GM21360 (cell line): ENCODE results near the gene HCAR1.
"Not testable (repeated sequence)": the region's sequence is repeated elsewhere in the genome, so short reads cannot be mapped to it uniquely, and the experiment has no call there.

Experiments used
- ATAC-seq: cut with Tn5 transposase; IDR thresholded peaks from one replicate; pipeline ENCODE4 v1.9.1; 2021; ENCODE audit warnings: mild to moderate bottlenecking, moderate library complexity; ENCODE audit not compliant: unreplicated experiment

The HCAR1 gene, protein sequence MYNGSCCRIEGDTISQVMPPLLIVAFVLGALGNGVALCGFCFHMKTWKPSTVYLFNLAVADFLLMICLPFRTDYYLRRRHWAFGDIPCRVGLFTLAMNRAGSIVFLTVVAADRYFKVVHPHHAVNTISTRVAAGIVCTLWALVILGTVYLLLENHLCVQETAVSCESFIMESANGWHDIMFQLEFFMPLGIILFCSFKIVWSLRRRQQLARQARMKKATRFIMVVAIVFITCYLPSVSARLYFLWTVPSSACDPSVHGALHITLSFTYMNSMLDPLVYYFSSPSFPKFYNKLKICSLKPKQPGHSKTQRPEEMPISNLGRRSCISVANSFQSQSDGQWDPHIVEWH

DNA sequence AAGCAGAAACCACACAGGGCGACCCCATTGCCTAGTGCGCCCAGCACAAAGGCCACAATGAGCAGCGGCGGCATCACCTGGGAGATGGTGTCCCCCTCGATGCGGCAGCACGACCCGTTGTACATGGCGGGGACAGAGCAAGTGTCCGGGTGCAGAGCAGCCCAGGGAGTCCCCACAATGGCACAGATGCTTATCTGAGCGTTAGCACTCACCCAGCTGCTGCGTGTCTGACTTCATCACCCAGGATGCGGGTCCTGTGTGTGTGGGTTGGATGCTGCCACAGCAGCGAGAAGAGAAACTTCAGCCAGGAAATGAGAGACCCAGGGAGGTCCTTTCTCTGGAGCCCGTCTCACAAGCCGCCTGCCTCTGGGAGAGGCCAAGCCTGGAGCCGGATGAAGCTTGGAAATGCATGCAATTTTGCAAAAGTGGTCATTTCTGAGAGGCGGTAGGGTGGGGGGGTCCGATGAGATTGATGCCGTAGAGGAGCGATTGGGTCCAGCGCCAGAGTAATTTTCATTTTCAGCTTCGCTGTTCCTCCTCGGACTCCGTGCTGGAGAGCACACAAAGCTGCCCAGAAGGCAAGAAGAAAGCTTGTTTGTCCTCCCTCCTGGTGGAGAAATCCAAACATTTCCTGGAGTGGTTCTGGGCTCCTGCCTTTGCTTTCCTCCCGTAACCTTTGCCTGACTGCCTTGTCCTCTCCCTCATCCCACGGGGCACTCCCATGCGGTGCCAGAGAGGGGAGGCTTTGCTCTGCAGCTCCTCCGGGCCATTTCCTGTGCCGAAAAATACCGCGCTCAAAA, at the start of gene HCAR1:
HCAR1 (minus strand) TSS at position 630 of the 800 bp plus-strand sequence; CDS start at position 125, 505 bp downstream.
- no peak for ATAC-seq

DNA sequence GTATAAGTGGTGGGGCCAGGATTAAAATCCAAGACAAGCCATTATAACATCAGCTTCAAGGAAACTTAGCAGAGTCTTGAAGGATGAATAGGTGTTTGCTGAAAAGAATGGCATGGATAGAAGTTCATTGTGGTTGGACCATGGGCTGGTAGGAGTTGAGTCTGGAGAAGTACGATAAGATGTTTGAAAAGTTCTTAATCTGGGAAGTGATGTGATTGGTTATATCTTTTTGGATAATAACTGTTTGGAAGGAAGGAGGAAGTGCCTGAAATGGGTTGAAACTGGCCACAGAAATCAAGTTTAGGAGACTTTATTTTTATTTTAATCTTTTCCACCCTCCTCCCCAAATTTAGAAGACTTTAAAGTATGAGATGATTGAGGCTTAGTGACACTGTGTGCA, 26.9 kb upstream of the HCAR1 start:
- ATAC-seq = no peak

DNA sequence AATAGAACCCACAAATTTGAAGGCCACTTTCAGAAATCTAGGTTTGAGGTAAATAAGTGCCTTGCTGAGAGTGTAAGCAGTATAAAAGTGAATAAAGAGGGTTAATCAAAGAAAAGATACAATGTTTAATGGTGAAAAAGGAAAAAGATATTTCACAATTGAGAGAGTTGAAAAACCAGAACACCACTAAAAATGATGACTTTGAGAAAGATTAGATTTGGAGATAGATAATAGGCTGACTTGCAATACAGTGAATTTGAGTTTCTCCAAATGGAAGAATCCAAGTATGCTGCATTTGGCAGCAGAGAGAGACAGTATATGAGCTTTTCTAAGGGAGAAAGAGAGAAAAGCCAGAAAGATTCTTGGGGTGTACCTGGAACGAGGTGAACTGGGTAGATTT, 24.1 kb upstream of the HCAR1 start:
- no peak for ATAC-seq

DNA sequence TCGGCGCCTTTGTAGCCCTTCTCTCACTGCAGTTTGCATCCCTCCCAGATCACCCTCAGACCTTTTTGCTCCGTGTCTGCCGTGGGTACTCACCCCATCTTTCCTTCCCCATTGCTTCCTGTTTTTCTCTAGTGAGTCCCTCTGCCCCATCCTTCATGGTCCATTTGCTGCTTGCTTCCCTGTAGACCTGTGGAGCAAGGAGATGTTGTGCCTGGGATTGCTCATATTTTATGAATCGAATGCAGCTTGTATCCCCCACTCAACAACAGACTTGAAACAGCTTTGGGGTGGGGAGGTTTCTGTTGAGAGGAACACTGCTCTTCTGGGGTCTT, 22.6 kb upstream of the HCAR1 start:
- no peak for ATAC-seq

DNA sequence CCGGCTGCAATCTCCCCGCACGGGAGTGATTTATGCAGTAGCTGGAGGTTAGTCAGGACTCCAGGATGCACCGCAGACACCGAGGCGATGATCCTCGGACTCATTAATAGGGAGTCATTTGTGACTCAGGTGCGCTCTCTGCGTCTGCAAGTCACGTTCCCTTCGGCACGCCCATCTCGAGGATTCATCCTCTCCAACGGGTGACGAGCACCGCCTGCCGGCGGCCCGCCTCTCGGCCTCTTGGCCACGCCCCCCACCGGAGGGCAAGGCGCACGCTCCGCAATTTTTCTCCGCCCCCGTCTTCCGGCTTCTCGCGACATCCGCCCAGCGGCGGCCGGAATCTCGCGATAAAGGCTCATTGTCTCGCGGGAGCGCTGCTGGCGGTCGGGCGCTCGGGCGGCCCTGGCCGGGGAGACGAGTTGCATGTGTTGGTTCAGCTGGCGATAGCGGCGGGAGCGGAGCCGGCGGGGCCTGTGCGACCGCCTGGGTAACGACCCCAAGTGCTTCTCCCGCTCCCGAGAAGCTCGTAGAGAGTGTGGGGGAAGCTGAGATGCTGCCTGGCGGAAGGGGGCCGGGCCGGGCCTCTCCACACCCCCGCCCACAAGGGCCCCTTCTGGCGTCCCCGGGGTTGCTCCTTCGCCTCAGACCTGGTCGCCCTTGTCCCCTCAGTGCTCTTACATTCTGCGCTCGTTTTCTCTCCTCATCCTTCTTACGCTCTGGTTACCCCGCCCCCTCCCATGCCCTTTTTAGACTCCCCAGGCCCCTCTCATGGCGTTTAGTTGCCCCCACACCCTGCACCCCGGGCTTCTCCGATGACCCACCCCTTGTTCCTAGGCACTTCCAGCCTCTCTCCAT, 22.0 kb upstream of the HCAR1 start, which contains the start of gene DENR:
DENR (plus strand) TSS at position 361 of the 855 bp plus-strand sequence. CDS start 878 bp downstream, outside the sequence.
- peak; percentile 94 for ATAC-seq

DNA sequence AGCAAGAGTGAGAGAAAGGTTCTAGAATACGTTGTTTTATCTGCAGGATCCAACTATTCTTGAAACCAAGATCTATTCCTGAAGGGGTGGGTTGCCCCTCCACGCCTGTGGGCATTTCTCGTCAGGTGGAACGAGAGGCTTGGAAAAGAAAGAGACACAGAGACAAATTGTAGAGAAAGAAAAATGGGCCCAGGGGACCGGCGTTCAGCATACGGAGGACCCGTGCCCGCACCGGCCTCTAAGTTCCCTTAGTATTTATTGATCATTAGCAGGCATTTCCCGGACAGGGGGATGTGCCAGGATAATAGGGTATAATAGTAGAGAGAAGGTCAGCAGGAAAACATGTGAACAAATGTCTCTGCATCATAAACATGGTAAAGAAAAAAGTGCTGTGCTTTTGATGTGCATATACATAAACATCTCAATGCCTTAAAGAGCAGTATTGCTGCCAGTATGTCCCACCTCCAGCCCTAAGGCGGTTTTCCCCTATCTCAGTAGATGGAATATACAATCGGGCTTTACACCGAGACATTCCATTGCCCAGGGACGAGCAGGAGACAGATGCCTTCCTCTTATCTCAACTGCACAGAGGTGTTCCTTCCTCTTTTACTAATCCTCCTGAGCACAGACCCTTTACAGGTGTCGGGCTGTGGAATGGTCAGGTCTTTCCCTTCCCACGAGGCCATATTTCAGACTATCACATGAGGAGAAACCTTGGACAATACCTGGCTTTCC, 20.3 kb upstream of the HCAR1 start:
- not testable (repeated sequence) for ATAC-seq

DNA sequence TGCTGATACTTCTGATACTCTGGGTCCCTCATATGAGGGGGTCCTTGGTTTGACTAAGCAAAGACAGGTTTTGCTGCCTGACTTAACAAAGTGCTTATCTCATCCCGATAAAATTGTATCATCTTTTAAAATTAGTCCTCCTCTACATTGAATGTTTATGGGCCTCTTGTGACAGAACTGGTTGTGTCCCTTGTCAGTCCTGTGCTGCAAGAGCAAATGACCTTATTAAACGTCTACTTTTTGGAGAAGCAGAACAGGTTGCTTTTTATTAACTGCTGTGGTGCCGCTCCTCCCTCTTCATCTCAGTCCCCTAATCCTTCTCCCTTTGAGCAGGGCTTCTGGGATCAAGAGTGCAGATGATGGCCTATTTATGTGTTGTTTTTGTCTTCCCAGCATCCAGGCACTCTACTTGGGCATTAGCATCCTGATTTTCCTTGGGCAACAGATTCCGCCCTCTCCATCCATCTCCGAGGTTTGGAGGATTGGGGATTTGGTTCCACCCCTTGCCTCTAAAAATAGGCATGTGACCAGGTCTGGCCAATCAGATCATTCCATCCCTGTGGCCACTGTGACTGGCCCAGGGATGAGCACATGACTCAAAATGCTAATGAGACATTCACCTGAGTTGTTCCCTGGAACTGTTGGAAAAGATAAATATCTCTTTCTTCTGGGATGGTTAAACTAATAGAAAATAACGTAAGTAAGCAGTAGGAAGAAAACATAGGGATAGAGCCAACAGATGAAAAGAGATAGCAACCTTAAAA, 19.1 kb upstream of the HCAR1 start:
- ATAC-seq = no peak

DNA sequence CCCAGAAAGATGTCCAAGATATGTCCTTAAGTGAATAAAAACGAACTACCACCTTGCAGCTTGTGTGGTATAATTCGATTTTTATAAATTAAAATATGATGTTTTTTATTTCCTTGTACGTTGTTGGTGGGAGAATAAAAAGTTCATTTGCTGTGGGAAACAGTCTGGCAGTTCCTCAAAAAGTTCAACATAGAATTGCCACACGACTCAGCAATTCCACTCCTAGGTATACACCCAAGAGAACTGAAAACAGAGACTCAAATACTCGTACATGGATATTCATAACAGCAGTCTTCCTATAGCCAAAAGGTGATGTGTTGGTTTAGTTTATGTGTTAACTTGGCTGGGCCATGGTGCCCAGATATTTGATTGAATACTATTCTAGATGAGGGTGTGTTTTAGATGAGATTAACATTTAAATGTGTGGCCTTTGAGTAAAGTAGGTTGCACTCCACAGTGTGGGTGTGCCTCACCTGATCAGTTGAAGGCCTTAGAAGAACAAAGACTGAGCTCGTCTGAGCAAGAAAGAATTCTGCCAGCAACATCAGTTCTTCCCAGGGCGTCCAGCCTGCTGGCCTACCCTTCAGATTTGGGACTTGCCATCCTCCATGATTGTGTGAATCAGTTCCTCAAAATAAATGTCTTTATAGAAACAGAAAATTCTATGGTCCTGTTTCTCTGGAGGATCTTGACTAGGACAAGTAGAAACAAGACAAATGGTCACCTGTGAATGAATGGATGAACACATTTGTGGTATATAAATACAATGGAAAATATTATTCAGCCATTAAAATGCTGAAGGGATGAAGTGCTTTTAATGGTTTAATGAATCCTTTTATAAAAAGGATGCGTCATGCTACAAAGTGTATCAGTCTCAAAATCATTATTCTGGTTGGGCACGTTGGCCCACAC, 16.8 kb upstream of the HCAR1 start:
- ATAC-seq = no peak

DNA sequence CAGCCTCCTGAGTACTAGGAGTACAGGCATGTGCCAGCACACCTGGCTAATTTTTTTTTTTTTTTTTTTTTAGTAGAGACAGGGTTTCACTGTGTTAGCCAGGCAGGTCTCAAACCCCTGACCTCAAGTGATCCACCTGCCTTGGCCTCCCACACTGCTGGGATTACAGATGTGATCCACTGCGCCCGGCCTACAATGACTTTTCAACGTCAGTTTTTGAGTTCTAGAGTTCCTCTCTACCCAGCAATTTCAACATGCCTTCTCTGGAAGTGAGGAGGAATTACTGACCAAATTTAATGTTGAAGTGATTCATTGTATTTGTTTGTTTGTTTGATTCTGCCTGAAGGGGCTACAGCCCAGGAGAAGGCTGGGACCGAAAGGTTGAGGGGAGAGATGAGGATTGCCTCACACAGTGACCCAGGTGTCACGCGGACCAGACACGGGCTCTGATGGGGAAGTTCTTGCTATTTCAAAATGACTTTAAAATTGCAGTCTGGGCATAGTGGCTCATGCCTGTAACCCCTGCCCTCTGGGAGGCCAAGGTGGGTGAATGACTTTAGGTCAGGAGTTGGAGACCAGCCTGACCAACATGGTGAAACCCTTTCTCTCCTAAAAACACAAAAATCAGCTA, 13.4 kb upstream of the HCAR1 start:
- ATAC-seq = no peak

DNA sequence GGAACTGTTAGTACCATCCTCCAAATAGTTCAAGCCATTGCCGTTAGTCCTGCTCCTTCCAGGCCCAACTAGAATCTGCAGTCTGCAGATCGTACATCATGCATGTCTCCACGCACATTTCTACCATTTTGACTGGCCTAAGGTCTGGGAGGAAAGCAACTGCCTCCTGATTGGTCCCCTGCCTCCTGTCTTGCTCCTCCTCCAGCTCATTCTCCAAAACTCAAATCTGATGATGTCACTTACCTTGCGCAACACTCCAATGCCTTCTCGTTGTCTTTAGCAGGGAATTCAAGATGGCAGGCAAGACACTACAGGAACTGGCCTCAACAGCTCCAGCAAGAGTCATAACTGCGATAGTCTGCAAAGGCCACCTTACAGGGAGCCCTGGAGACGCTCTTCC, 9.7 kb upstream of the HCAR1 start:
- no peak for ATAC-seq

DNA sequence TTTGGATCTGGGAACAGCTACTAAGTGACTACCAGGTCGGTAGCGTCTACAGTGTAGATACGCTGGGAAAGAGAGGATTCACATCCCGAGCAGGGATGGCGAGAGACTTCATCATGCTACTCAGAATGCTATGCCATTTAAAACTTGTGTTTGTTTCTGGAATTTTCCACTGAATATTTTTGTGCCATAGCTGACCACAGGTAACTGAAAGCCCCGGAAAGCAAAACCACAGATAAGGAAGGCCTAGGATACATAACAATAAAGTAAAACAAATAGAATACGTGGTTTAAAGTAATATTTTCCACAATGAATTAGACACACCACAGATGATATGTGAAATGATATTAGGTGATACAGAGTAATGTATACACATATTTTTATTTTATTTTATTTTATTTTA, 7.9 kb upstream of the HCAR1 start:
- no peak for ATAC-seq

DNA sequence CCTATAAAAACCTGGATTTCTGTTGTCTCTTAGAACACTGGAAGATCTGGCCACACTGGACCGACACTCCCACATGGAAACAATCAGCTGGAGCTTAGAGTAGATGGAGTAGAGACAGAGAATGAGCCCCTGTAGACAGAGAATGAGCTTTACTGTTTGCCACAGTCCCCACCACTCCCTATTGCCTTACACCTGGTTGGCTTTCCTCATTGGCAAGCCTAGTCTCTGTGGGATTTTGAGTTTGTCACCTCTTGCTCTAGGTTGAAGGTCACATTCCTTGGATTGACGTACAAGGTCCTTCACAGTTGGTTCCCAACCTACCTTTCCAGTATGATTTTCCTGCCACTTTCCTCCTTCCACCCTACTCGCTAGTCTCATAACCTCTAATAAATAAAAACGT, 2.0 kb upstream of the HCAR1 start:
- ATAC-seq = no peak

DNA sequence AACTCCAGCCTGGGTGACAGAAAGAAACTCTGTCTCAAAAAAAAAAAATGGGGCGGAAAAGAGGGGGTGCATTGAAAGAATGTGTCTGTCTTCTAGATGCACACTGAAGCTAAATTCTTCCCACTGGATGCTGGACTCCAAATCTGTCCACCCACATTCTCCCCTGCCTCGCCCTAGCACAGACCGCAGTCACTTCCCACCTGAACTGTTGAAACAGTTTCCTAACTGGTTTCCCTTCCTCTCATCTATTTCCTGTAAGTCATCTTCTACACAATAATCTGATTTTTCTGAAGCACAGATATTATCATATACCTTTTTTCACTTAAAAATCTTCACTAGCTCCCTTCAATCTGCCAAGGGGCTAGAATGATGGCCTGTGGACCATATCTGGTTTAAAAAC, 1.5 kb upstream of the HCAR1 start:
- no peak for ATAC-seq

DNA sequence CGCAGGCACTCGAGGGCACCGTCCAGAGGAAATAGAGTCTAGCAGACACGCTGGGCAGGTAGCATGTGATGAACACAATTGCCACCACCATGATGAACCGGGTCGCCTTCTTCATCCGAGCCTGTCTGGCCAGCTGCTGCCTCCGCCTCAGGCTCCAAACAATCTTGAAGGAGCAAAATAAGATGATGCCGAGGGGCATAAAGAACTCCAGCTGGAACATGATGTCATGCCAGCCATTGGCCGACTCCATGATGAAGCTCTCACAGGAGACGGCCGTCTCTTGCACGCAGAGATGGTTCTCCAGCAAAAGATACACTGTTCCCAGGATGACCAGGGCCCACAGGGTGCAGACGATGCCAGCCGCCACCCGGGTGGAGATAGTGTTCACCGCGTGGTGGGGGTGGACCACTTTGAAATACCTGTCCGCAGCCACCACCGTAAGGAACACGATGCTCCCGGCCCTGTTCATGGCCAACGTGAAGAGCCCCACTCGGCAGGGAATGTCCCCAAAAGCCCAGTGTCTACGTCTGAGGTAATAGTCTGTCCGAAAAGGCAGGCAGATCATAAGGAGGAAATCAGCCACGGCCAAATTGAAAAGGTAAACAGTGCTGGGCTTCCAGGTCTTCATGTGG, 945 bp downstream of the HCAR1 start:
- no peak for ATAC-seq

DNA sequence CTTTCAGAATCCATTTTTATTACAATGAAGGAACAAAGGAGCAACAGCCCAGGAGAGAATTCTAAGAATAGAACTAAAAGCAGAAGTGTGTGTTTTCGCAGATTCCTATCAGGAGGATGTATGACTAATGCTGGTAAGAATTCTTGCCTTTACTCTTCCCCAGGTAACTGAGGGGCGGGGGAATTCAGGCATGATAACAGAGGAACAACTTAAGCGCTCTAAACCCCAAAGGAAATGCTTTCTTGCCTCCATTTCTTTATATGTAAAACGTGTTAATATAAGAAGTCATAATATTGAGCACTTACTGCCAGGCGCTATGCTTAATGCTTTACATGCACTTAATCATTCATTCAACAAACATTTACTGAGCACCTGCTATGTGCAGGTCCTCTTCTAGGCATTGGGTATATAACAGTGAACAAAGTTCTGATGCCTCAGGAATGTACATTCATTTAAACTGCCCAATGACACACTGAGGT, 4.5 kb downstream of the HCAR1 start:
- peak; percentile 50 for ATAC-seq

DNA sequence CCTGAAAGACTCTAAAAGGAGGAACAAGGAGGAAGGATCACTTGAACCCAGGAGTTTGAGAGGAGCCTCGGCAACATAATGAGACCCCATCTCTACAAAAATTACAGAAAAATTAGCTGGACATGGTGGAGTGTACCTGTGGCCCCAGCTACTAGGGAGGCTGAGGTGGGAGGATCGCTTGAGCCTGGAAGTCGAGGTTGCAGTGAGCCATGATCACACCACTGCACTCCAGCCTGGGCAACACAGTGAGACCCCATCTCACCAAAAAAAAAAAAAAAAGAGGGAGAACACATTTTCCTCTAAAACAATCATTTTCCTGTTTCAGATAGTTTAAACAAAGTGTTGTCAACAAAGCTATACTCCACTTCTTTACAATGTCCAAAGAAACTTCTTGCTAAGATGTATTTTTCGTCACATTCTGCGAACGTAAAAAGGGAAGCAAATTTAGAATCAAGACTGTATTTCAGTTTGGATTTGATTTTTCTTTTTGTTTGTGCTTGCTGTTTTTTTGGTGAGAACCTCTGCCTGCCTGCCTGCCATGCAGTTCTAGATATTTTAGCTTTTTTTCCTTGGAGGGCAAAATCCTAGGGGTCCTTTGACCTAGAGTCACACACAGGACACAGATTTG, 5.1 kb downstream of the HCAR1 start:
- no peak for ATAC-seq

DNA sequence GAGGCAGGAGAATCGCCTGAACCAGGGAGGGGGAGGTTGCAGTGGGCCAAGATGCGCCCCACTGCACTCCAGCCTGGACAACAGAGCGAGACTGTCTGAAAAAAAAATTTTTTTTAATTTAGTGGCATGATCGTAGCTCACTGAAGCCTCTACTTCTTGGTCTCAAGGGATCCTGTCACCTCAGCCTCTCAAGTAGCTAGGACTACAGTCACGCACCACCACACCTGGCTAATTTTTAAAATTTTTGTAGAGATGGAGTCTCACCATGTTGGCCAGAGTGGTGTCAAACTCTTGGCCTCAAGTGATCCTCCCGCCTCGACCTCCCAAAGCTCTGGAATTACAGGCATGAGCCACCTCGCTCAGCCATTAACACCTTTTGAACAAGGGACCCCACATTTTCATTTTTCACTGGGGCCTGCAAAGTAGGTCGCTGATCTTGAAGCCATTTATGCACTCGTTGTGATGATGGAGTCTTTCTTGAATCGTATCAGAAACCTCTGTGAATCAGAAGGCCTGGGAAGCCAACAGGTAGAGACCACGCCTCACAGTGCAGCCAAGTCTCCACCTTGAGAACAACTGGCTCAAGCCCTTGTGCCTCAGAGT, 5.9 kb downstream of the HCAR1 start:
- no peak for ATAC-seq
